GM21619 (cell line): ENCODE data around the gene CHPF2.

Experiments
- ATAC-seq: cut with Tn5 transposase; IDR thresholded peaks from one replicate; pipeline ENCODE4 v1.9.1; 2021; ENCODE audit not compliant: unreplicated experiment

The CHPF2 gene

GRCh38 chr7:151204383-151205032 is 27.8 kb upstream of the CHPF2 start:
- ATAC-seq: no peak

GRCh38 chr7:151205730-151206129 is 26.6 kb upstream of the CHPF2 start:
- no peak for ATAC-seq

- ATAC-seq: no peak
Observed at GRCh38 chr7:151206914-151207313, 25.4 kb upstream of the CHPF2 start.

- no peak for ATAC-seq
Observed at GRCh38 chr7:151207315-151207714, 25.0 kb upstream of the CHPF2 start.

GRCh38 chr7:151207804-151208203 is 24.5 kb upstream of the CHPF2 start:
- ATAC-seq: no peak

- ATAC-seq: no peak
Observed at GRCh38 chr7:151208253-151208862, 23.9 kb upstream of the CHPF2 start.

GRCh38 chr7:151209588-151209987 is 22.7 kb upstream of the CHPF2 start:
- ATAC-seq: no peak

GRCh38 chr7:151210087-151210854 is 22.0 kb upstream of the CHPF2 start, which contains the start of gene H2BK1:
H2BK1 (minus strand) TSS chr7:151210488; CDS start chr7:151210318, 170 bp downstream.
- ATAC-seq: no peak

GRCh38 chr7:151211155-151211772 is 21.0 kb upstream of the CHPF2 start:
- ATAC-seq: no peak

GRCh38 chr7:151212626-151213025 is 19.7 kb upstream of the CHPF2 start:
- ATAC-seq: no peak

- ATAC-seq: no peak
Observed at GRCh38 chr7:151213826-151214225, 18.5 kb upstream of the CHPF2 start.

GRCh38 chr7:151215396-151215795 is 16.9 kb upstream of the CHPF2 start:
- ATAC-seq: no peak

GRCh38 chr7:151218170-151218569 is 14.1 kb upstream of the CHPF2 start:
- no peak for ATAC-seq

- ATAC-seq: no peak
Observed at GRCh38 chr7:151223728-151224127, 8.6 kb upstream of the CHPF2 start.

GRCh38 chr7:151225948-151226510 is 6.3 kb upstream of the CHPF2 start:
- ATAC-seq: no peak

GRCh38 chr7:151226560-151226874 is 5.8 kb upstream of the CHPF2 start:
- ATAC-seq: no peak

GRCh38 chr7:151226875-151227782 is 5.2 kb upstream of the CHPF2 start, which contains the start of gene ABCF2:
ABCF2 (minus strand) TSS chr7:151227205; CDS start chr7:151226458, 747 bp downstream.
- peak; percentile 98 for ATAC-seq

GRCh38 chr7:151228024-151228866 is 4.0 kb upstream of the CHPF2 start:
- no peak for ATAC-seq

- ATAC-seq: no peak
Observed at GRCh38 chr7:151229249-151229648, 3.0 kb upstream of the CHPF2 start.
